Panc1 (cell line): Measurements from ENCODE around the gene SERINC4.

Experiments used
- CTCF ChIP-seq: fragments of 450-650 bp; IDR thresholded peaks from 2 replicates; pipeline ENCODE4 v1.5.1; 2017; ENCODE audit warnings: mild to moderate bottlenecking
- POLR2AphosphoS5 ChIP-seq: IDR thresholded peaks from 2 replicates; pipeline ENCODE4 v1.6.1; 2012; ENCODE audit warnings: mild to moderate bottlenecking, low read depth, low read length, moderate library complexity
- REST ChIP-seq, 2 experiments: IDR thresholded peaks; 2 replicates each; pipeline ENCODE4 v1.6.1; 2011 to 2012; ENCODE audit warnings: low read depth in 2 of 2, control low read depth in 1 of 2, low read length in 1 of 2, mild to moderate bottlenecking in 1 of 2, moderate library complexity in 1 of 2; ENCODE audit not compliant: insufficient read depth in 1 of 2
- SIN3A ChIP-seq: IDR thresholded peaks from 2 replicates; pipeline ENCODE4 v1.6.1; 2012; ENCODE audit warnings: low read depth, mild to moderate bottlenecking, low read length, moderate library complexity, borderline replicate concordance; ENCODE audit not compliant: insufficient read depth
- TCF7L2 ChIP-seq: IDR thresholded peaks from 2 replicates; pipeline ENCODE4 v1.6.1; 2011; ENCODE audit warnings: mild to moderate bottlenecking, low read depth, low read length, inconsistent platforms

DNA sequence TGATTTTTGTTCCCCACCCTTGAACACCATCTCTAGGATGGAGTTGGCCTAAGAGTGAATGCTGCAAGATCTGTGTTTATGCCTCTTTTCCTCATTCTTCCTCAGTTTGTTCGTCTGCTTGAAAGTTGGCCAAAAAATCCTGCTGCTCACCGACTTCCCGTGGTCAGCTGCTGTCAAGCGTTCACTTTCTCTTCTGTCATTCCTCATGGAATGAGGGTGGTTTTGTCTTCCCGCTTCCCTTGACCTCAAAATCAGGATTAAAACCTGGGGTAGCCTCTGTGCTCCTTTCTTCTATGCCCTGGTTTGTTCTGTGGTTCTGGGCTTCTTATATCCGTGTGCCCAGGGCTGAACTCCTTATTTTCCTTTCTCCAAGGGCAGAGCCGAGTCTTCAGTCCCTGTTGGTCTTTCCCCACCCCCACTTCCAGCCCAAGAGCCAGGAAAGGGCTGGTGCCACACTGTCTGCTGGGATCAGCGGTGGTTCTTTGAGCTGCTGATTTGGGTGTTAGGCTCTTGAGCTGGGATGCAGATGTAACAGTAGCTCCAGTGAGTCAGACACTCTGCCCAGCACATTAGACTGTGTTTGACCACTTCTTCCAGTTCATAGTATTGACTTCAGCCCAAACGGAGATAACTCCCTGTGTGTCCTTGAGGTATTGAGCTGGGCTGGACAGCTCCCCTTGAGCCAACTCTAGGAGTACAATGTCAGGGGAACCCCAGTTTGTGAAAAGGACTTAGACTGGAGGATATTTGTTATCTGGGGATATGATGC, 5.6 kb downstream of the SERINC4 start:
- TF ChIP-seq CTCF (no peak), POLR2AphosphoS5 (no peak; the same call in 1 of the 2 replicates), TCF7L2 (no peak), SIN3A (no peak), REST (IDR thresholded peaks at IDR 0.05; ENCODE audit: insufficient read depth in 1 of 2, low read depth in 2 of 2, low read length in 1 of 2) (peak; percentile 53 to 55; a peak in 3 of 4 replicates)
